Breast epithelium (tissue), 3 donors: ENCODE measurements around the gene MAD1L1.

Experiments used
- CTCF ChIP-seq, 3 donors: fragments of 450-650 bp; IDR thresholded peaks; one replicate each; pipeline ENCODE4 v1.5.1; 2016 to 2017; ENCODE audit warnings: antibody characterized with exemption in 3 of 3, mild to moderate bottlenecking in 3 of 3, moderate library complexity in 3 of 3
- POLR2A ChIP-seq: fragments of 450-650 bp; IDR thresholded peaks from one replicate; pipeline ENCODE4 v1.6.1; 2016; ENCODE audit warnings: antibody characterized with exemption, mild to moderate bottlenecking, moderate library complexity
- POLR2AphosphoS5 ChIP-seq, 3 donors: sonication (generic); formaldehyde crosslinking; IDR thresholded peaks; one replicate each; pipeline ENCODE4 v1.6.1; 2017; ENCODE audit warnings: antibody characterized with exemption in 3 of 3

- TF ChIP-seq CTCF (IDR thresholded peaks at IDR 0.05) (no peak), POLR2A (no peak), POLR2AphosphoS5 (IDR thresholded peaks at IDR 0.05) (no peak)
Observed at GRCh38 chr7:1862560-1862959, 370.2 kb downstream of the MAD1L1 start.
